B cell (primary cell): ENCODE results near the gene SLC12A7. TPM values are rescaled to one million over a fixed set of nuclear protein-coding genes. Genes with fewer than 3 reads are reported as not detected.

Experiments
- ATAC-seq: fragments of 200-7000 bp; cut with Tn5 transposase; one replicate; pipeline ENCODE4 v1.10.0; 2021; ENCODE audit warnings: low read depth, mild to moderate bottlenecking, moderate number of reproducible peaks, moderate library complexity
- CTCF ChIA-PET: fragments of 350-600 bp; sonication (Branson Sonifier 250); formaldehyde crosslinking; loops from one replicate; lab custom pipeline; 2021; ENCODE audit warnings: antibody characterized with exemption, inconsistent platforms; lab: Charles Lee
- POLR2A ChIA-PET: fragments of 350-600 bp; sonication (Branson Sonifier 250); formaldehyde crosslinking; loops from one replicate; lab custom pipeline; 2021; ENCODE audit warnings: antibody characterized with exemption; lab: Charles Lee
- DNase-seq: peaks from one replicate; pipeline ENCODE4 v3.0.0; 2013
- H2AFZ ChIP-seq: 2 replicates; pipeline ENCODE4 v1.6.1; 2012; ENCODE audit warnings: mild to moderate bottlenecking, low read depth, low read length; ENCODE audit not compliant: insufficient read depth, poor library complexity, severe bottlenecking
- H3K27ac ChIP-seq, 2 donors: 1 replicate in 1 of 2; 2 replicates in 1 of 2; pipeline ENCODE4 v1.5.1; 2012 to 2013; ENCODE audit warnings: low read length in 2 of 2, mild to moderate bottlenecking in 2 of 2, moderate library complexity in 1 of 2
- H3K27me3 ChIP-seq, 4 experiments: fragments of 200-600 bp in 1 of 4; sonication (generic) in 1 of 4; replicated peaks in 1 of 4; 1 replicate in 2 of 4; 2 replicates in 2 of 4; pipeline versions ENCODE4 v1.6.1 to v1.7.0; 2013 to 2016; ENCODE audit warnings: low read length in 3 of 4, mild to moderate bottlenecking in 2 of 4, mixed read lengths in 1 of 4, moderate library complexity in 1 of 4; ENCODE audit not compliant: insufficient read depth in 4 of 4, control insufficient read depth in 3 of 4; ENCODE audit errors: control extremely low read depth in 1 of 4
- H3K36me3 ChIP-seq, 2 experiments: replicated peaks in 1 of 2; 1 replicate in 1 of 2; 2 replicates in 1 of 2; pipeline versions ENCODE4 v1.6.1 to v1.7.1; 2013; ENCODE audit warnings: low read length in 1 of 2; ENCODE audit not compliant: insufficient read depth in 2 of 2, control insufficient read depth in 1 of 2; ENCODE audit errors: control extremely low read depth in 1 of 2, extremely low read depth in 1 of 2
- H3K4me1 ChIP-seq, 2 donors: fragments of 200-600 bp in 1 of 2; sonication (generic) in 1 of 2; 1 replicate in 1 of 2; 2 replicates in 1 of 2; pipeline versions ENCODE4 v1.5.1 to v1.6.1; 2013 to 2017; ENCODE audit warnings: low read length in 2 of 2; ENCODE audit not compliant: control insufficient read depth in 2 of 2, insufficient read depth in 2 of 2
- H3K4me2 ChIP-seq: replicated peaks from 2 replicates; pipeline ENCODE3; 2012; ENCODE audit warnings: mild to moderate bottlenecking, low read depth, low read length; ENCODE audit not compliant: poor library complexity, severe bottlenecking
- H3K4me3 ChIP-seq, 5 experiments: fragments of 200-600 bp in 1 of 5; sonication (generic) in 1 of 5; 1 replicate in 3 of 5; 2 replicates in 2 of 5; pipeline versions ENCODE4 v1.5.1 to v1.7.0; 2011 to 2016; ENCODE audit warnings: low read length in 4 of 5, mild to moderate bottlenecking in 4 of 5, low read depth in 2 of 5, control low read depth in 1 of 5, moderate library complexity in 1 of 5; ENCODE audit not compliant: insufficient read depth in 1 of 5; ENCODE audit errors: control extremely low read depth in 1 of 5, extremely low read depth in 1 of 5
- H3K79me2 ChIP-seq: fragments of 200-600 bp; sonication (generic); one replicate; pipeline ENCODE4 v1.6.0; 2016; ENCODE audit warnings: low read length; ENCODE audit not compliant: control insufficient read depth, insufficient read depth
- H3K9ac ChIP-seq: fragments of 200-600 bp; sonication (generic); 2 replicates; pipeline ENCODE4 v1.6.1; 2017; ENCODE audit warnings: mild to moderate bottlenecking, low read length, moderate library complexity
- H3K9me3 ChIP-seq, 3 donors: one replicate each; pipeline versions ENCODE4 v1.6.1 to v1.7.1; 2013; ENCODE audit warnings: low read length in 2 of 3; ENCODE audit not compliant: control insufficient read depth in 2 of 3, insufficient read depth in 1 of 3; ENCODE audit errors: control extremely low read depth in 1 of 3
- H4K20me1 ChIP-seq: 2 replicates; pipeline ENCODE4 v1.6.0; 2012; ENCODE audit warnings: mild to moderate bottlenecking, low read length; ENCODE audit not compliant: insufficient read depth, control insufficient read depth, poor library complexity, severe bottlenecking
- H3K27ac Mint-ChIP-seq: one replicate; pipeline ENCODE4 v1.8.0; 2021; ENCODE audit warnings: mixed read lengths
- H3K27me3 Mint-ChIP-seq: one replicate; pipeline ENCODE4 v1.8.0; 2021; ENCODE audit warnings: mixed read lengths
- H3K4me1 Mint-ChIP-seq: one replicate; pipeline ENCODE4 v1.8.0; 2021; ENCODE audit warnings: mixed read lengths
- H3K4me3 Mint-ChIP-seq: one replicate; pipeline ENCODE4 v1.8.0; 2021; ENCODE audit warnings: mixed read lengths
- H3K9me3 Mint-ChIP-seq: one replicate; pipeline ENCODE4 v1.8.0; 2022; ENCODE audit warnings: mixed read lengths; ENCODE audit not compliant: insufficient read depth
- CTCF ChIP-seq: fragments of 200-600 bp; IDR thresholded peaks from one replicate; pipeline ENCODE4 v1.8.0; 2022; ENCODE audit warnings: antibody characterized with exemption, mild to moderate bottlenecking
- EZH2 ChIP-seq: IDR thresholded peaks from 2 replicates; pipeline ENCODE4 v1.6.1; 2012; ENCODE audit warnings: borderline replicate concordance, low read depth, mild to moderate bottlenecking, moderate library complexity, low read length; ENCODE audit not compliant: insufficient read depth, poor library complexity, severe bottlenecking
- WGBS: methylation state at CpG from one replicate; pipeline ENCODE4 v1.1.5; 2013; ENCODE audit warnings: missing lambda C conversion rate; ENCODE audit not compliant: insufficient coverage; 5-methylcytosine and 5-hydroxymethylcytosine counted together
- intact Hi-C: fragments of 100-400 bp; cut with micrococcal nuclease; formaldehyde crosslinking; loops from one replicate; pipeline ENCODE4 v1.10.0; 2022
- polyA plus RNA-seq: library from polyadenylated mRNA; depleted of rRNA; stranded (reverse); fragments of >200 nt; gene quantifications from 2 replicates; pipeline ENCODE4 v1.2.3, GENCODE V29; 2012
- total RNA-seq, 2 donors: library from RNA; stranded (reverse); fragments of 120-200 nt in 1 of 2; gene quantifications; 1 replicate in 1 of 2; 2 replicates in 1 of 2; pipeline versions ENCODE4 v1.2.3 to v1.2.4, GENCODE V29; 2013 to 2022

The SLC12A7 gene
- total and polyA plus RNA-seq, 2 donors (not counting 1 experiment from before 2014, with no cell fraction given): 25.5 to 34.4 TPM

DNA sequence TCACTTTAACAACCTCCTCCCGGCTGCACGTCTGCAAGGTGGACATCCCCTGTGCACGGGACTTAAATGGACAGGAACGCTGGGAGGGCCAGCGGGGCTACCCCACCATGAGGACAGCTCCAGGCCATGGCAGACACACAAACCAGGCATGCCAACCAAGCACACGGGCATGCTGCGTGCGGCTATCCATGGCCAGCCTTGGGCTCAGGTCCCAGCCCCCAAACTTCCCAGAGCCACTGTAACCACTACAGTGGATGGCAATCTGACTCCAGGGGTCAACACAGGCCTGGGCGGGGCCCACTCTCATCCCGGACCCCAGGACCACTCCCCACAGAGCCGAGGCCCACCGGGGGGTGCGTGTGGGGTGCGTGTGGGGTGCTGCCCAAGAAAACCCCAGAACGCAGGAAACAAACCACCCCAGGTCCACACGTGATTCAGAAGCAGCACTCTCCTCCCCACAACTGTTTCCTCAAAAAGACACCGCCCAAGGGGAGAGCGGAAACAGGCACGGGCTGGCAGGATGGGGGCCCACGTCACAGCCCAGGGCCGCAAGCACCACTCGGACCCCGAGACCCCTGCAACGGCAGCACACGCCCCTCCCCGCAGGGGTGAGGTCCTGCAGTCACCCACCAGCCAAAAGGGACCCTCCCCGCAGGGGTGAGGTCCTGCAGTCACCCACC is 7.4 kb downstream of the SLC12A7 start:
- POLR2A ChIA-PET: no interaction called here
- H3K4me2 ChIP-seq: peak overlapping the region; percentile 76
- H3K9ac ChIP-seq: peak overlapping the region; percentile 55
- peaks cover 36 to 66% of the 10 kb centered on the region in 2 donors for H3K4me1 ChIP-seq
- TF ChIP-seq EZH2 (no peak), CTCF (no peak)
- peak overlapping the region in 4 of 5 experiments; percentile 40 to 54 (median 43) for H3K4me3 ChIP-seq
- no peak overlapping the region for H2AFZ ChIP-seq
- intact Hi-C loops: no loop called here
- Mint-ChIP-seq H3K27ac (peak overlapping the region; percentile 68), H3K27me3 (peaks cover 4% of the 10 kb centered on the region), H3K9me3 (no peaks in the 10 kb centered on the region), H3K4me3 (peak overlapping the region; percentile 60), H3K4me1 (peaks cover 59% of the 10 kb centered on the region)
- H3K79me2 ChIP-seq: peaks cover 56% of the 10 kb centered on the region
- CTCF ChIA-PET: no interaction called here
- DNase-seq (no peak), ATAC-seq (peak; percentile 41)
- H3K36me3 ChIP-seq: no peaks in the 10 kb centered on the region
- peak overlapping the region; percentile 79 to 82 for H3K27ac ChIP-seq
- no peaks in the 10 kb centered on the region for H3K9me3 ChIP-seq
- H4K20me1 ChIP-seq: peaks cover 37% of the 10 kb centered on the region
- H3K27me3 ChIP-seq: peaks cover 0 to 5% (median 0%) of the 10 kb centered on the region in 4 experiments
- 4% methylated on average over 21 of the region's 27 CpGs for WGBS
